GM19099 (cell line): ENCODE results near the gene C11orf24.

ENCODE experiments used
- POLR2A ChIP-seq: IDR thresholded peaks from 3 replicates; pipeline ENCODE4 v1.6.1; 2011; ENCODE audit warnings: low read depth; ENCODE audit not compliant: insufficient read length; ENCODE audit errors: extremely low read depth

C11orf24 gene

DNA sequence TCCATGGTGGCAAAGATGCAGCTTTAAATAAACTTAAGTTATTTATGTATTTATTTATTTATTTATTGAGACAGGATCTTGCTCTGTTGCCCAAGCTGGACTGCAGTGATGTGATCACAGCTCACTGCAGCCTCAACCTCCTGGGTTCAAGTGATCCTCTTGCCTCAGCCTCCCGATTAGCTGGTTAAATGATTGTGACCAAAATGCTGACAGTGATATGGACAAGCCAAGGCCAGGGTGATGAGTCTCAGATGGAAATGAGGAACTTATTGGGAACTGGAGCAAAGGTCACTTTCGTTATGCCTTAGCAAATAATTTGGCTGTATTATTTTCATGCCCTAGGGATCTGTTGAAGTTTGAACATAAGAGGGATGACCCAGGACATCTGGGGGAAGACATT is 31.3 kb upstream of the C11orf24 start:
- no peak for TF ChIP-seq POLR2A

DNA sequence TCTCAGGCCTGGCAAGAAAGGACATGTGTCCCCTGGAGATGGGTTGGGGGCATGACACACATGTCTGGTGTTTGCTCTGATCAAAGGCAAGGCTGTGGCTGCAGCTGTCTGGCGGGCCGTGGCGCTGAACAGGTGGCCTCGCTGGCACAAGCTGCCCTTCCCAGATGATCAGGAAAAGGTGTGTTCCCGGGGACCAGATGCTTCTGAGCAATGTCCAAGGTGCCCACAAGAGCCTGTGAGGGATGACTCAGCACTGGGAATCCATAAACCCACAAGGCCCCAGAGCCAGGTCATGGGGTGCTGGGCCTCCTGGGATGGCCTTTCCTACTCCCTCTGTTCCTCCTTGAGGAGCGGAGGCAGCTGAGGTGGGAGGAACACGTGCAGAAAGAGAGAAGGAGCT is 30.9 kb upstream of the C11orf24 start:
- TF ChIP-seq POLR2A = no peak

DNA sequence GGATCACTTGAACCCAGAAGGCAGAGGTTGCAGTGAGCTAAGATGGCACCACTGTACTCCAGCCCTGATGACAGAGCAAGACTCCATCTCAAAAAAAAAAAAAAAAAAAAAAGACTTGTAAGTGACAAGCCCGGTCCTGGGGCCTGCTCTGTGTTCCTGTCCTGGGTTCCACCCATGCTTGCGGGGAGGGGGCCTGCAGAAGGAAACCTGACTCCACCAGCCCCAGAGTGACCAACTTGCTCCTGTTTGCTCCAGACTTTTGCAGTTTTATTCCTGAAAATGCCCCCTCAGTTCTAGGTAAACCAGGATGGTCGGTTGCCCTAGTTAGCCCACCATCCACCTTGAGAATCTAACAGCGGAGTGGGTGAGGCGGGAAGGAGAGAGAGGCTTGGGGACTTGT is 30.5 kb upstream of the C11orf24 start:
- no peak for TF ChIP-seq POLR2A

DNA sequence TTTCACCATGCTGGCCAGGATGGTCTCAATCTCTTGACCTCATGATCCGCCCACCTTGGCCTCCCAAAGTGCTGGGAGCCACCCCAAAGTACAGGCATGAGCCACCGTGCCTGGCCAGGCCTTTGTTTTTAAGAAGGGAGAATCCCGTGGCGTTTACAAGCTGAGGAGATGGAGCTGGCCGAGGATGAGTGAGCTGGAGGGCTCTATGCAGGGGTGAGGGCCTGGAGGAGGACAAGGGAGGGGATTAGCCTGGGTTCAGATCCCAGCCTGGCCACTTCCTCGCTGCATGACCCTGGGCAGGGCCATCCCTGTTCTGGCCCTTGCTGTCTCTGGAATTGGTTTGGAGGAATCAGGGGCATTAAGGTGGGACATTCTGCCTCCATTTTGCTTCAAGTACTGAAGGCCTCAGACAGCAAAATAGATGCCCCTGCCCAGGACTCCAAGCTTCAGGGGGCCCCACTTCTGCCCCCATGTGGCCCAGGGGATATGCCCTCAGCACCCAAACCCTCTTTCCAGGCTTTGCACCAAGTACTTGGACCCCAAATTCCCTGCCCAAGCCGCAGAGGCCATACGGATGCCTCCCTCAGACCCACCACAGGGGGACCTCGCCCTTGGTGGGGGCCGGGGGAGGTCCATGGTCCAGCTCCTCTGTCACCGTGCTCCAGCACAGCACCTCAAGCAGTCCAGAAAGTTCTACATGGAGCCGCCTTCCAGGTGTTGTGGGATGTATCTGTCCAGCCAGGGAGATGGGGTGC is 28.5 kb upstream of the C11orf24 start:
- no peak for TF ChIP-seq POLR2A

DNA sequence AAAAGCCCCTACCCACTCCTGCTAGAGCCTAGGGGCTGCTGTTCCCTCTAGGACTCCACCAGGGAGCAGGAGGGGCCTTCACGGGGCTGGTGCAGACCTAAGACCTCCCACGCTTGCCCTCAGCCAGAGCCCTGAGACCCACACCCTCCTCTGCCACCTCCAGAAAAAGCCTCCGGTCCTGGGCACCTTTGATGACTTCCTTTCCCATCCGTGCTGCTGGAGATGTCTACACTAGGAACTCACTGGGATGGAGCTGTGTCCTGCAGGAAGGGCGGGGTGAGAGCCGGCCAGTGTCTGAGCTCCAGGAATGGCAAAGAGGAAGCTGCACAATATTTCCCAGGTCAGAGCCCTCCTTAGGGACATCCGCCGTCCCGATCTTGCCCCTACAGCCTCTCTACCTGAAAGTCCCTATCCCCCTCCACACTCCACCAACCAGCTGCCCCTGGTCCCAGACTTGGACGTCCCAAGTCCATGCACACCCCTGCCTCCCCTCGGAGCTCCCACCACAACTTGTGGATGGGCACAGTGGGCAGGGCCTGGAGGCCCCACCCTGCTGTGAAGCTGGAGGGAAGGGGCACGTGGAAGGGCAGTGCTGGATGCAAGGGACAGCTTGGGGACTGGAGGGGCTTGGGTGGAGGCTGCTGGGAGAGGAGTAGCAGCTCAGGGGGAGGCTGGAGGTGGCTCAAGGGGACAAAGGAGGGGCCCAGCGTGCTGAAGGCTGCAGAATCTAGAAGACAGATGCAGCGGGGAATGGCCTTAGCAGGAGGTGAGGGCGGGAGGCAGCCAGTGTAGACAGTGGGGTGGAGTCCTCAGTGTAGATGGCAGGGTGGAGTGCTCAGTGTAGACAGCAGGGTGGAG is 27.1 kb upstream of the C11orf24 start:
- no peak for TF ChIP-seq POLR2A

DNA sequence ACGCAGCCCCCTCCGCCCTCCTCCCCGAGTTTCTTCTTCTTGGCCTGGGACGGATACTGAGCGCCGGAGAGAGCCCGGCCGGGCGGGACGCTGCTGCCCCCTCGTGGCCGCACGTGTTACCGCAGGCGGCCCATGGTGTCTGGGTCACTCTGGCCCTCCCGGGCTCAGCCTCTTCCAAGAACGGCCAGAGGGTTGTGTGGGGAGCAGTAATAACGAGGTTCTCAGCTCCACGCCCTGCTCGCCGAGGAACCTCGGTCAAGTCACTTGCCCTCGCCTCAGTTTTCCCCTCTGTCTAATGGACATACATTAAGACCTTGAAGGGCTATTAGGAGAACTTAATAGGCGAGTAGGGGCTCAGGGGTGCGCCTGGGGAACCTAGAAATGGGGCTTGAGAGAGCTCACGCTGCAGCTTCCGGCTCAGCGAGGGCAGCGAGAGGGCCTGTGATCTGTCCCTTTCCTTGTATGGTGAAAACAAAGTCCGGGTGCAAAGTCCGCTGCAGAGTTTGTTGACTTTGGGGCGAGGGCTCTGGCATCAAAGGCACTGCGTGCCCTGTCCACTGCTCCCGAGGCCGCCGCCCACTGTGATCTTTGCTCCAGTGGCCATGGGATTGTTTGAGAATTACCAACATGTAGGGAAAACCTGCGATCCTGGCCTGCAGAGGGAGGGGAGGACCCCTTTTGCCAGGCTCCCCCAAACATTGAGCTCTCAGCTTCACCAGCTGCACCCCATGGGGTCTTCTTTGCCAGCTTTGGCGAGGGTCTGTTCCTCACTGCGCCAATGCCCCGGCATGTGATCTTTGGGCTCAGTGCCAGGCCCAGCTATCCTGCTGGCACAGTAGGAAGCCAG is 26.3 kb upstream of the C11orf24 start:
- TF ChIP-seq POLR2A = no peak

DNA sequence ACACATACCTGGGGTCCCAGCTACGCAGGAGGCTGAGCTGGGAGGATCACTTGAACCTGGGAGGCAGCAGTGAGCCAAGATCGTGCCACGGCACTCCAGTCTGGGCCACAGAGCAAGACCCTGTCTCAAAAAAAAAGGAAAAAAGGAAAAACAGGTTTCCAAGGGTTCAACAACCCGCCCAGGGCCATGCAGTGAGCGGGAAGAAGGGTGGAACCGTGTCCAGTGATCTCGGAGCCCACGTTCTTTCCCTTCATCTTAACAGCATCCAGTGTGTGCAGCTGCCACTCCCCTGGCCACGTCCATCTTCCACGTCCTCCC is 25.7 kb upstream of the C11orf24 start:
- TF ChIP-seq POLR2A = no peak

DNA sequence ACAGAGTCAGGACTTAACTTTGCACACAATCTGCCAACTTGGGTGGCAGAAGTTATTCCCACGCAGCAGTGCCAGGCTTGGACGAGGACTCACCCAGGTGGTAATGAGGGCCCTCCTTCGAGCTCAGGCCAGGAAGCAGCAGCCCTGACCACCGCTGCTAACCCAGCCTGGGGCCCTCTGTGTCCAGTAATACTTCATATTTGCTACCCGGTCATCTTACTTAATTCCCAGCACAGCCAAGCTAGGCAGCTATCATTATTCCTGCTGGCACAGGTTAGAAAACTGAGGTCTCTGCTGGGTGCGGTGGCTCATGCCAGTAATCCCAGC is 25.2 kb upstream of the C11orf24 start:
- no peak for TF ChIP-seq POLR2A

DNA sequence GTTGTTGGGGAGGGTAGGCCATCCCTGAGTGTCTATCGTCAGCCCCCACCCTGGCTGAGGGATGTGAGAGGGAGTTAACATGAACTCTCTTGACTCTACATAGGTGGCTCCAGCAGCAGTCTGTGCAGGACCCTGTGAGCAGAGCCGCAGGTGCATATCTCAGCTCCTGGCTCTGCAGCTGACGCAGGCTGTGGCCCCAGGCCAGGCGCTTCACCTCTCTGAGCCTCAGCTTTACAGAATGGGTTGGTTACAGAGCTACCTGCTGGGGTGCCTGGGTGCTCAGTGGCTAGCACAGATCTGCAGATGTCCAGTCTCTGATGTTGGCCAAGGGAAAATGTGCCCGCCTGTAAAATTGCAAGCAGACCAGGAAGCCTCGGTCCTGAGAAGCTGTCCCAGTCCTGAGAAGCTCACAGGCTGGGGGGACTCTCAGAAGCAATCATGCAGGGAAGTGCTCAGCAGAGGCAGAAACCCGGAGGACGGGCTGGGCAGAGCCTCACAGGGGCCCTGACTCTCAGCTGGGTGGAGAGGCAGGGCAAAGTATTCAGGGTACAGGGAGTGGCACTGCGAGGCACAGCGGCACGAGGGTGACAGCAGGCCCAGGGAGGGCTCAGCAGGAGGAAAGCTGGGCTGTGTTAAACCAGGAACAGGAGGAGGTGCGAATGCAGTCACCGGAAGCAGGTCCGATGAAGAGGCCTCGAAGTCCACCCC is 24.7 kb upstream of the C11orf24 start:
- no peak for TF ChIP-seq POLR2A

DNA sequence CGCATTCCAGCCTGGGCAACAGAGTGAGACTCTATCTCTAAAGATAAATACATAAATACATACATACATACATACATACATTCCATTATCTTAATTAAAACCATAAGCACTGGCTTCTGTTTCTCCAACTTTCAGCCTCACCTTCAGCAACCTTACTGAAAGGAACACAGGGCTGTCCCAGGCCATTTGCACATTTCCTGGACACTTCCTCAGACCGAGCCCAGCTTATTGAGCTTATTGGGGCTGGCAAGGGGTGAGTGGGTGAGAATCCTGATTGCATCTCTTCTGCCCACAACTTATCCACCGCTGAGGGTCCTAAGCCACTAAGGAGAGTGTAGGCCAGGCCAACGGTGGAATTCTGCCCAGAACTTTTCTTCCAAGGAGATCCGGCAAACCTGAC is 24.2 kb upstream of the C11orf24 start:
- no peak for TF ChIP-seq POLR2A

DNA sequence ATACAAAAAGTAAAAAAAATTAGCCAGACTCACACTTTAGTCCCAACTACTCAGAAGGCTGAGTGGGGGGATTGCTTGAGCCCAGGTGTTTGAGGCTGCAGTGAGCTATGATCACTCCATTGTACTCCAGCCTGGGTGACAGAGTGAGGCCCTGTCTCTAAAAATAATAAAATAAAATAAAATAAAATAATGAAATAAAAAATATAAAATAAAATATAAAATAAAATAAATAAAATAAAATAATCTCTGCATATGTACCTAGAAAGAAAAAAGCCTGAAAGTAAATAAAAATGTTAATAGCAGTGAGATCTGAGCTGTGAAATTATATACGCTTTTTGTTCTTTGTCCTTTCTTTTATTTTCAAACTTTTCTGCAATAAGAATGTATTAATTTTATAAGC is 23.5 kb upstream of the C11orf24 start:
- no peak for TF ChIP-seq POLR2A

DNA sequence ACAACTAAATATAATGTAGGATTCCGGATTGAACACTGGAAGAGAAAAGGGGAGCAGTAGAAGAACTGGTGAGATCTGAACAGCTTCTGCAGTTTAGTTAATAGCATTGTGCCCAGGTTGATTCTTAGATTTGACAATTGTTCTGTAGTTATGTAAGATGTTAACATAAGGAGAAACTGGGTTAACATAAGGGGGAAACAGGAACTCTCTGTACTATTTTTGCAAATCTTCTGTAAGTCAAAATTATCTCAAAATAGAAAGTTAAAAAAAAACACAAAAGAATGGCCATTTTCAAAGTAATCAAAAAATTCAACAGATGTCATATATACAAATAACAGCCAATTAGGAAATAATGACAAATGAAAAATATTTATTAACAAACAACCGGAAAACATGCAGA is 21.9 kb upstream of the C11orf24 start:
- TF ChIP-seq POLR2A = no peak

DNA sequence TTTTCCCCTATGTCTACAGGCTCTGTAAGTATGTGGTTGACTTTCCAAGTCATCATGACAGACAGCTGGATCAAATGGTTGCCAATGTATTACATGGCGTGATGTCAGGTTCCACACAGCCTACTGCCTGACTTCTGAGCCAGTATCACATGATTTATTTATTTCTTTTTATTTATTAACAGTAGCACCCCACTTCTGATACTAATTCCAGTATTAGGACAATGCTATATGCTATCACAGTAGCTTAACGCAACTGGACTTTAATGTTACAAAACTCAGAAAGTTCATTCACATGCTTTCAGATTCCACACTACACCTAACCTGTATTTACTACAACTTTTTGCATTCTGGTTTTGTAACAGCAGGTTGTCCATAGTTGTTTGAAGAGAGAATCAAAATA is 17.7 kb upstream of the C11orf24 start:
- TF ChIP-seq POLR2A = no peak

DNA sequence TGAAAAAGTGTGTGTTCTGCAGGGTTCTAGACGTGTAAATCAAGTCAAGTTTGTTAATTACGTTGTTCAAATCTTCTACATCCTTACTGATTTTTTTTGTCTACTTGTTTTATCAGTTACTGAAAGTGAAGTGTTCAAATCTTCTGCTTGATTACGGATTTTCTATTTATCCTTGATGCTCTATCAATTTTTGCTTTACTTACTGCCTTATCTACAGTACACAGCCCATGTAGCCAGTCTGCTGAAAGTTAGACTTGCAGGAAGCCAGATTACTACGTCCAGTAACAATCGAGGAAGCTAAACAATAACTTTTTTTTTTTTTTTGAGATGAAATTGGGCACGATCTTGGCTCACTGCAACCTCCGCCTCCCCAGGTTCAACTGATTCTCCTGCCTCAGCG is 15.6 kb upstream of the C11orf24 start:
- TF ChIP-seq POLR2A = no peak

DNA sequence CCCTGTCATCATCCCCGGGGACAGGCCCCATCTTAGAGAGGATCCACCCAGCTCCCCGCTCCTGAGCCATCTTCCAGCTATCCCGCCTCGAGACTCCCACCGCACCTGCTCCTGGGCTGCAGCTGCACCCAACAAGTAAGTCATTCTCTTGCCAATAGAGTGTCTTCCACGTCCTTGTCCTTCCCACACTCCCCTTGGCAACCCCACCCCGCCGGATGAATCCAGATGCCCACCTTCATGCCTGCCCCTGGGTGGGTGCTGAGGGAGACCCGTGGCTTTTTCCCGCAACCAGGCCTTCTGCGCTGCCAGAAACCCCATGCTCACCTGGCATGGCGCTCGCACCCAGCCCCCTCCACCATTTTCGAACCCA is 11.1 kb upstream of the C11orf24 start:
- no peak for TF ChIP-seq POLR2A

DNA sequence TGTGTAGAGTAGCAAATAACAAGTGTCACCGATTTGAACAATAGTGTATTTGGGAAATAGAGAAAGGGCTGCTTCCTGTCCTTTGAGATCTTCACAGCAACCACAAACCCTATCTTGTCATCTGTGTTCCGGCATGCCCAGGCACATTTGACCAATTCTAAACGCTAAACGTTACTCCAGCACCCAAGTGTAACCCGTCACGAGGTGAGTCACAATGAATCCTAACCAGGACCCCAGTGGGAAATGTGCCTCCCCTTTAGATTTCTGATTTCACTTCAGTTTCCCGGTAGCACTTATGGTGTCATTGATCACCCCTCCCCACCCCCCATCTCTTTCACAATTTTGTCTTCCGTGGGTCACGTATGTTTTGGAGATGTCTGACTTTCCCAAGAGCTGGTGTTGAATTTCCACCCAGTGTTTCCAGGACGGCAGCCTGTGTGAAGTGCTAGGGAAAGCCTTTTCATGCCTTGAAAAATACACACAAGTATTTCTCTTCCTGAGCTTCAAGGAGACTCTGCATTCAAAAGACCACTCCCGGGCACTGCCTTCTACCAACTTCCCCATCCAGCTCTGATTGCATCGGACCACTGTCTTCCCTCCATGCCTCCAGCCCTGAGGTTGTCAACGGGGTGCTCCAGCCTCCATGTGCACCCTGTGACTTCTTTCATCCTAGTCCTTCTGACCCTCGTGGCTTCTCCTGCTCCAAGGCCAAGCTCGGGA is 10.5 kb upstream of the C11orf24 start:
- no peak for TF ChIP-seq POLR2A
